Measurements from ENCODE around the gene AARS2.

The AARS2 gene

GRCh38 chr6:44339301-44339700 lies 26.2 kb upstream of the AARS2 start:
- no peak for TF ChIP-seq PATZ1 (CRISPR knock-in tag; IDR thresholded peaks at IDR 0.05; ENCODE audit: borderline replicate concordance)
- no peak for TF ChIP-seq CSDC2 (CRISPR knock-in tag; IDR thresholded peaks at IDR 0.05)
- TF ChIP-seq, protein P1, sequence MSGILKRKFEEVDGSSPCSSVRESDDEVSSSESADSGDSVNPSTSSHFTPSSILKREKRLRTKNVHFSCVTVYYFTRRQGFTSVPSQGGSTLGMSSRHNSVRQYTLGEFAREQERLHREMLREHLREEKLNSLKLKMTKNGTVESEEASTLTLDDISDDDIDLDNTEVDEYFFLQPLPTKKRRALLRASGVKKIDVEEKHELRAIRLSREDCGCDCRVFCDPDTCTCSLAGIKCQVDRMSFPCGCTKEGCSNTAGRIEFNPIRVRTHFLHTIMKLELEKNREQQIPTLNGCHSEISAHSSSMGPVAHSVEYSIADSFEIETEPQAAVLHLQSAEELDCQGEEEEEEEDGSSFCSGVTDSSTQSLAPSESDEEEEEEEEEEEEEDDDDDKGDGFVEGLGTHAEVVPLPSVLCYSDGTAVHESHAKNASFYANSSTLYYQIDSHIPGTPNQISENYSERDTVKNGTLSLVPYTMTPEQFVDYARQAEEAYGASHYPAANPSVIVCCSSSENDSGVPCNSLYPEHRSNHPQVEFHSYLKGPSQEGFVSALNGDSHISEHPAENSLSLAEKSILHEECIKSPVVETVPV (CRISPR knock-in tag; IDR thresholded peaks at IDR 0.05) = no peak
- no peak for TF ChIP-seq ZNF8 (CRISPR knock-in tag; IDR thresholded peaks at IDR 0.05)
- TF ChIP-seq ESRRG (CRISPR knock-in tag; IDR thresholded peaks at IDR 0.05) = no peak
- TF ChIP-seq ZFP30 (CRISPR knock-in tag; IDR thresholded peaks at IDR 0.05) = no peak
- no peak for TF ChIP-seq TCF4 (CRISPR knock-in tag; IDR thresholded peaks at IDR 0.05; ENCODE audit: borderline replicate concordance)
- TF ChIP-seq, protein P2, sequence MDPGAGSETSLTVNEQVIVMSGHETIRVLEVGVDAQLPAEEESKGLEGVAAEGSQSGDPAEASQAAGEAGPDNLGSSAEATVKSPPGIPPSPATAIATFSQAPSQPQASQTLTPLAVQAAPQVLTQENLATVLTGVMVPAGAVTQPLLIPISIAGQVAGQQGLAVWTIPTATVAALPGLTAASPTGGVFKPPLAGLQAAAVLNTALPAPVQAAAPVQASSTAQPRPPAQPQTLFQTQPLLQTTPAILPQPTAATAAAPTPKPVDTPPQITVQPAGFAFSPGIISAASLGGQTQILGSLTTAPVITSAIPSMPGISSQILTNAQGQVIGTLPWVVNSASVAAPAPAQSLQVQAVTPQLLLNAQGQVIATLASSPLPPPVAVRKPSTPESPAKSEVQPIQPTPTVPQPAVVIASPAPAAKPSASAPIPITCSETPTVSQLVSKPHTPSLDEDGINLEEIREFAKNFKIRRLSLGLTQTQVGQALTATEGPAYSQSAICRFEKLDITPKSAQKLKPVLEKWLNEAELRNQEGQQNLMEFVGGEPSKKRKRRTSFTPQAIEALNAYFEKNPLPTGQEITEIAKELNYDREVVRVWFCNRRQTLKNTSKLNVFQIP (CRISPR knock-in tag; IDR thresholded peaks at IDR 0.05; ENCODE audit: borderline replicate concordance, low read depth) = no peak
- no peak for TF ChIP-seq ISL1 (CRISPR knock-in tag; IDR thresholded peaks at IDR 0.05)
- TF ChIP-seq ZNF565 (CRISPR knock-in tag; conservative IDR thresholded peaks at IDR 0.05; ENCODE audit: low read depth) = no peak
- no peak for TF ChIP-seq ARNTL (CRISPR knock-in tag; IDR thresholded peaks at IDR 0.05; ENCODE audit: borderline replicate concordance, low read depth)

GRCh38 chr6:44338228-44339122 lies 25.3 kb upstream of the AARS2 start:
- ATAC-seq = peak; percentile 93
- TF ChIP-seq SNAI2 (CRISPR knock-in tag; IDR thresholded peaks at IDR 0.05) (no peak), PATZ1 (CRISPR knock-in tag; IDR thresholded peaks at IDR 0.05; ENCODE audit: borderline replicate concordance) (no peak), ISL1 (CRISPR knock-in tag; IDR thresholded peaks at IDR 0.05) (no peak), OSR1 (CRISPR knock-in tag; IDR thresholded peaks at IDR 0.05) (no peak), TCF4 (CRISPR knock-in tag; IDR thresholded peaks at IDR 0.05; ENCODE audit: borderline replicate concordance) (no peak), ZFP30 (CRISPR knock-in tag; IDR thresholded peaks at IDR 0.05) (no peak), TOX (CRISPR knock-in tag; IDR thresholded peaks at IDR 0.05; ENCODE audit: borderline replicate concordance) (no peak), BACH2 (CRISPR knock-in tag; IDR thresholded peaks at IDR 0.05; ENCODE audit: borderline replicate concordance) (no peak), ZC3H10 (CRISPR knock-in tag; IDR thresholded peaks at IDR 0.05) (no peak), PPARA (CRISPR knock-in tag; IDR thresholded peaks at IDR 0.05; ENCODE audit: borderline replicate concordance) (no peak)
- TF ChIP-seq, protein P1 (CRISPR knock-in tag; IDR thresholded peaks at IDR 0.05) = no peak
- TF ChIP-seq, protein P2 (CRISPR knock-in tag; IDR thresholded peaks at IDR 0.05; ENCODE audit: borderline replicate concordance, low read depth) = no peak

More at GRCh38 chr6:44339301-44339700, 26.2 kb upstream of the AARS2 start:
- no peak for ATAC-seq

- ATAC-seq = no peak
- no peak for TF ChIP-seq ARNTL (CRISPR knock-in tag; IDR thresholded peaks at IDR 0.05; ENCODE audit: borderline replicate concordance, low read depth)
Observed at GRCh38 chr6:44335631-44336030, 22.5 kb upstream of the AARS2 start.

Measured in SK-N-SH treated with all-trans-retinoic acid at 6 μM for 48 hours (cell line).